DND-41 (cell line): Measurements from ENCODE around the gene HOXD10.

Experiments used
- CTCF ChIP-seq: IDR thresholded peaks from 2 replicates; pipeline ENCODE4 v1.5.1; 2012; ENCODE audit warnings: borderline replicate concordance, low read length, moderate library complexity, mild to moderate bottlenecking; ENCODE audit not compliant: poor library complexity, severe bottlenecking; ENCODE audit errors: extremely low read depth
- EZH2 ChIP-seq: IDR thresholded peaks from 3 replicates; pipeline ENCODE4 v1.6.1; 2012; ENCODE audit warnings: borderline replicate concordance, low read depth, mild to moderate bottlenecking, moderate library complexity, low read length, inconsistent platforms; ENCODE audit not compliant: severe bottlenecking

GRCh38 chr2:176101216-176101830 lies 15.3 kb upstream of the HOXD10 start:
- TF ChIP-seq CTCF = no peak
- no peak for TF ChIP-seq EZH2
